Esophagus muscularis mucosa (tissue), 4 donors: ENCODE data around the gene SOCS3.

Source experiments
- CTCF ChIP-seq, 3 experiments: fragments of 200-600 bp in 2 of 3; fragments of 450-650 bp in 1 of 3; sonication (generic) in 2 of 3; IDR thresholded peaks; one replicate each; pipeline ENCODE4 v1.5.1; 2017 to 2019; ENCODE audit warnings: antibody characterized with exemption in 3 of 3, mild to moderate bottlenecking in 2 of 3, moderate library complexity in 1 of 3
- EP300 ChIP-seq: sonication (generic); formaldehyde crosslinking; IDR thresholded peaks from one replicate; pipeline ENCODE4 v1.6.1; 2017; ENCODE audit warnings: antibody characterized with exemption
- POLR2A ChIP-seq: fragments of 450-650 bp; IDR thresholded peaks from one replicate; pipeline ENCODE4 v1.6.1; 2017; ENCODE audit warnings: antibody characterized with exemption, moderate library complexity, mild to moderate bottlenecking, low read depth
- POLR2AphosphoS5 ChIP-seq, 2 donors: sonication (generic); formaldehyde crosslinking; IDR thresholded peaks; one replicate each; pipeline ENCODE4 v1.6.1; 2017; ENCODE audit warnings: antibody characterized with exemption in 2 of 2

GRCh38 chr17:78361225-78361701, 1.4 kb upstream of the SOCS3 start:
- TF ChIP-seq CTCF (IDR thresholded peaks at IDR 0.05) (no peak), POLR2AphosphoS5 (IDR thresholded peaks at IDR 0.05) (no peak), POLR2A (no peak), EP300 (no peak)
